DMS153 treated with DMSO at 0.1 percent for 48 hours (cell line): ENCODE results near the gene ELP6.
A peak's percentile ranks its signal among the peaks of the same experiment; 100 is the strongest.
"Not testable (repeated sequence)": the region's sequence is repeated elsewhere in the genome, so short reads cannot be mapped to it uniquely, and the experiment has no call there.

Experiments used
- DNase-seq: peaks from one replicate; lab custom pipeline; 2025; ENCODE audit not compliant: unreplicated experiment; lab: John Stamatoyannopoulos, UW

The ELP6 gene

DNA sequence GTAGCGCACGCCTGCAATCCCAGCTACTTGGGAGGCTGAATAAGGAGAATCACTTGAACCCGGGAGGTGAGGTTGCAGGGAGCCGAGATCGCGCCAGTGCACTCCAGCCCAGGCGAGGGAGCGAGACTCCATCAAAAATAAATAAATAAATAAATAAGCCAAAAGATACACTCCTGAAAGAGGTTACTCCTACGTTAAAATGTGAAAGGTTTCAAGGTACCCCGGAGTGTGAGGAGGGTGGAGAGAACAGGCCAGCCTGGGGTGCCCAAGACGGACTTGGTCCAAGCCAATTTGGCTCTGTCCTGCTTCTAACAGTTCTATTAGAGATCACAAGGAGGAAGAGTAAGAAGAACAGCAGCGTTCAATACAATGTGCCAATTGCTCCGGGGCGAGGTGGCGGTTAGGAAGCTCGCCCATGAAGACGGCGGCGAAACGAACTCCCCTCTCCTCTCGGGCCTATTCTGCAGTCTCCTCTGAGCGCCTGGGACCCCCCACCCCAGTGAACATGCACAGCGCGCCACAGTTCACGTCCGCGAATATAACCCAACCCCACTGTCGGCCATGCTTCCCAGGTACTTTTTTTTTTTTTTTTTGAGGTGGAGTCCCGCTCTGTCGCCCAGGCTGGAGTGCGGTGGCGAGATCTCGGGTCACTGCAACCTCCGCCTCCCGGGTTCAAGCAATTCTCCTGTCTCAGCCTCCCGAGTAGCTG, 942 bp downstream of the ELP6 start:
- no peak for DNase-seq

DNA sequence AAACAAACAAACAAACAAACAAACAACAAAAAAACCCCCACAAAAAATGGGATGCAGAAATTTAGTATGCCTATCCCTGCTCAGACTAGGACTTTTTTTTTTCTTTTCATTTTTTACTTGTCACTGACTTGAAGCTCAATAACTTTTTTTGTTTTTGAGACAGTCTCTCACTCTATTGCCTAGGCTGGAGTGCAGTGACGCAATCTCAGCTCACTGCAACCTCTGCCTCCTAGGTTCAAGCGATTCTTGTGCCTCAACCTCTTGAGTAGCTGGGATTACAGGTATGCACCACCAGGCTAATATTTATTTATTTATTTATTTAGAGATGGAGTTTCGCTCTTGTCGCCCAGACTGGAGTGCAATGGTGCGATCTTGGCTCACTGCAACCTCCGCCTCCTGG, 8.2 kb downstream of the ELP6 start:
- DNase-seq, result not testable (repeated sequence)

DNA sequence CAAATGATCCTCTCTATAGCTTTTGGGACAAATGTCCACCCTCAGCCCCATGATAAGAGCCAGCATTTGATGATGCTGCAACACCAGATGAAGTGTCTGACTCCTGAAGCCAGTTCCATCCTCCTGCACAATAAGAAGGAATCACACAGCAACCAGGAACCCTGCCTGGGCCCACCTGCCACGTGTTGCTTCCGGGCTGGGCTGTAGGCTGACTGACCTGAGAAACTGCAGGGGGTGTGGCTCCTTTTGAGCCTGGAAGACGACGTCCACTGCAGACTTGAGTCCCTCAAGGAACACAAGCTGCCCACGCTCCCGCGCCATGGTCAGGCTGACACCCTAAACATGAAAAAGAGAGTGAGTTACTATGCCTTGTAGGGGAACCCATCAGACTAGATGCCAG, 9.4 kb downstream of the ELP6 start:
- DNase-seq, result no peak

DNA sequence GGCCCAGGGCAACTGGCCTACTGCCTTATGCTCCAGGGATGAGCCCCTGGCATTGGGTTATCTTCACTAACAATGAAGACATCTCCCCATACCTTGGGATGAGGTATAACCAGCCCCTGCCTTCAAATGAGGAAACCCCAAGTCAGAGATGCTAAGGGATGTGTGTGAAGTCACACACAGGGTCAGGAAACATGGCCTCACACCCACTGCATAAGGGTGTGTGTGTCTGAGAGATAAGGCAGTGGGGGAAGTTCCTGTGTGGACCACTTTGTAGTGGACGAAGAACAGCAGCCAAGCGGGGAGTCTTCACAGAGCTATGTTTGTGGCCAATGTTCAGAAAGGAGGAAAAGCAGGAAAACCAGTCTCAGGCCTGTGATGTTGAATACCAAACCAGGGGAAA, 10.5 kb downstream of the ELP6 start:
- DNase-seq, result no peak

DNA sequence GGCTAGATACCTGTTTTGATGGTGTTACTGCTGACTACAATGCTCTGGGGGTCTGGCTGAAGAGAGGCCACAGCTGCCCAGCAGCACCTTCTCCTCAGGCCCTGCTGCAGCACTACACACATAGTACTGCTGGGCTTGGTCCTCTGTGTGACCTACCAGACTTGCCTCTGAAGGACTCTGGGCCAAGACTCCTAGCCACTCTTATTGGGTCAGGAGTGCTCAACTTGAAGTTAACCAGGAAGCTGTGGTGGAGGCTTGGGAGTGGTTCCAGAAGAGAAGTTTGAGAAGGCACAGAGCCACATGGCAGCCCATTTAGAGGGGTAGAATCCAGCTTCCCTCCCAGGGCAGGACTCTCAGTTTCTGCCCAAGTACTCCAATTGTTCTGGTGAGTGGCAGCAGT, 16.6 kb downstream of the ELP6 start:
- no peak for DNase-seq

DNA sequence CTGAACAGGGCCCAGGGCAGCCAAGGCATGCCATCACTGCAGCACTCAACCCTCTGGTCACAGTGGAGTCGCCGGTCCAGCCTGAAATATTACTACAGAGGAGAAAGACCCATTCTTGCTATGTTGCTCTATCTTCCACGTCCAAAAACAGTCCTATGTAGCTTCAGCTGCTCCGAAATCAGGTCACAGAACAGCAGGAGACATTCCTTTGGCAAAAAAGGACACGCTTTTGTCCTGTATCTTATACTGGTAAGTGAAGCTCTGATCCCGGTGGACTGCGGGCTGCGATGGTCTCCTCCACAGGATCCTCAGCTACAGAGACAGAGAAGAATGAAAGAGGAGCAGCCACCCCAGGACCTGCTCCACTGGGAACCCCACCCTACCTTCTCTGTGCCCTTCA, 17.6 kb downstream of the ELP6 start:
- no peak for DNase-seq

DNA sequence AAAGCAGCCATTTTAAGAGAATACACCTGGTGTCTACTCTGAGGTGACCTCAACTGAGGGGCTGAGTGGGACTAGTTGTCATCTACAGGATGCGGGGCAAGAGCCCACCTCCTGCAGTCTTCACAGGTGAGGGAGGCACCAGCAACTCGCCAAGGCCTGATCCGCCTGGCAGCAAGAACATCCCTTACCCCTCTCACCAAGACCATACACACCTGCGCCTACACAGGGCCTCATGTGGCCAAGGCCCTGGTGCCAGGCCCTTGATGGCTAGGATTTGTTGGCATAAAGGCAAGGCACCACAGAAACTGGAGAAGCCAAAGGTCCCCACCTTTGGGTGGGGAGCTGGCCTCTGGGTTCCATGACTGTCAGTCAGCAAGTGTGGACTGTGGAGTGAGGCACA, 18.4 kb downstream of the ELP6 start:
- no peak for DNase-seq

DNA sequence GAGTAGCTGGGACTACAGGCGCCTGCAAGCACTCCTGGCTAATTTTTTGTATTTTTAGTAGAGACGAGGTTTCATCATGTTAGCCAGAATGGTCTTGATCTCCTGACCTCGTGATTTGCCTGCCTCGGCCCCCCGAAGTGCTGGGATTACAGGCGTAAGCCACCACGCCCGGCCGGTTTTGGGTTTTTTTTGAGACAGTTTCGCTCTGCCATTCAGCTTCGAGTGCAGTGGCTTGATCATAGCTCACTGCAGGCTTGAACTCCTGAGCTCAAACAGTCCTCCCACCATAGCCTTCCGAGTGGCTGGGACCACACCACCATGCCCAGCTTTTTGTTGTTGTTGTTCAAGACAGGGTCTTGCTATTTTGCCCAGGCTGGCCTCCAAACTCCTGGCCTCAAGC, 21.7 kb downstream of the ELP6 start:
- no peak for DNase-seq

DNA sequence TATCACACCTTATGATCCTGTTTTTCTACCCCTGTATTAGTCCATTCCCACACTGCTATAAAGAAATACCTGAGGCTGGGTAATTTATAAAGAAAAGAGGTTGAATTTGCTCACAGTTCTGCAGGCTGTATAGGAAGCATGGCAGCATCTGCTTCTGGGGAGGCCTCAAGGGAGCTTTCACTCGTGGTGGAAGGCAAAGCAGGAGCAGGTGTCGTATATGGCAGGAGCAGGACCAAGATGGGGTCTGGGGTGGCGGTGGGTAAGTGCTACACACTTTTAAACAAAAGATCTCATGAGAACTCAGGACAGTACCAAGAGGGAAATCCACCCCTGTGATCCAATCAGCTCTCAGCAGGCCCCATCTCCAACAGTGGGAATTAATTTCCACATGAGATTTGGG, 22.3 kb downstream of the ELP6 start:
- DNase-seq, result no peak

DNA sequence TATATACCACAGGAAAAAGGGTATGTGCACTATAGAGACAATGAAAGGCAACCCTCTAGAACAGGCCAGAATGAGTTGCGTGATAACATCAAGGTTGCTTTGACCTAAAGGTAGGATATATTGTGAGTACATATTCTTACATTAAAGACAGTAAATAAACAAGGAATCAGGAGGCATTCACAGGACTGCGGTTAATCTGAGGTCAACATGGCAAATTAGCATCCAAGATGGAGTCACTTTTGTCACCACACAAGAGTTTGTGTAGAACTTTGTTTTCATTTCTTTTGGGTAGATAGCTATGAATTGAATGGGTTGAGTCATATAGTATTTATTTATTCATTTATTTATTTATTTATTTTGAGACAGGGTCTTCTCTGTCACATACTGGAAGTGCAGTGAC, 26.2 kb downstream of the ELP6 start:
- DNase-seq, result no peak

DNA sequence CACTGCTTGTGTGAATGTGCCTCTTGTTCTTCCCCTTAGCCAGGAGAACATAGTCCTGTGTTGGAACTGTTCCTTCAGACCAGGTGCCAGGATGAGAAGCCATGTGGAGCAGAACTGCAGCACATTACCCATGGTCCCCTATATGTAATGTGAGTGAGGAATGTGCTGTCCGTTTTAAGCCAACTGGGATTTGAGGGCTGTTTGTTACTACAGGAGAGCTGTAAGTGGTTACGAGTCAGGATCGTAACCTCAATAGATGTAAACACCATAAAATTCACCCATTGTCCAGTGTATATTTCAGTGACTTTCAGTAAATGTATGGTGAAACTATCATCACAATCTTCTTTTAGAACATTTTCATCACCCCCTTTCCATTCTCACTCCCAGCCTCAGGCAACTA, 27.7 kb downstream of the ELP6 start:
- no peak for DNase-seq

DNA sequence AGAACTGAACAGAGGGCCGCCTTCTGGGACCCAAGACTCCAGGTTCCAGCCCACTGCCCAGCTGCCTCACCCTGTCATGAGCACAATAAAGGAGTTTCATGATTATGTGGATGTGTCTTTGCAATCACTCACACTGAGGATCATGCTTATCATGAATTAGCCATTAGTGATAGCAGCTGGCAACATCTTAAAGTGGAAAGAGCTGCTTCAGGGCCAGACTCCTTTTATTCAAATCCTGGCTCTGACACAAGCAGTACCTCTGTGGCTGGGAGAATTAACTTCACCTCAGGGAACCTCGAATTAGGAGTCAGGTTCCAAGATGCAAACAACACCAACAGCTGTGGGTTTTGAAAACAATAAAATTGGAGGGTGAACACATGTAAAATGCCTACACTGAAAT, 31.1 kb downstream of the ELP6 start:
- DNase-seq, result no peak

DNA sequence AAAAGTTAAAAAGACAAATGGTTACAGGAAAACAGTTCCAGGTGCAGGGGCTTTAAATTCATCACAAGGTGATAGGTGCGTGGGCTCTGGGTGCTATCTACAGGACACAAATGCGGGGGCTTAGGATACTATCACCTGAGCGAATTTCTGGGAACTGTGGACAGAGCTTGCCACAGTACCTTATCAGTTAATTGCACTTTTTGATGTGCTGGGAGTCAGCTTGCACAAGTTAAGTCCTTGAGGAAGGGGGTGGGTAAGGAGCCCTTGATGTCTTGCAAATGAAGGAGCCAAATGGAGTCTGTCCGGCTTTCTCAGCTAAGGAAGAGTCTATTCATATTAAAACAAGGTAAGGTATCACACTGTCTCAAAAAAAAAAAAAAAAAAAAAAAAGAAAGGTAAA, 31.7 kb downstream of the ELP6 start:
- not testable (repeated sequence) for DNase-seq

DNA sequence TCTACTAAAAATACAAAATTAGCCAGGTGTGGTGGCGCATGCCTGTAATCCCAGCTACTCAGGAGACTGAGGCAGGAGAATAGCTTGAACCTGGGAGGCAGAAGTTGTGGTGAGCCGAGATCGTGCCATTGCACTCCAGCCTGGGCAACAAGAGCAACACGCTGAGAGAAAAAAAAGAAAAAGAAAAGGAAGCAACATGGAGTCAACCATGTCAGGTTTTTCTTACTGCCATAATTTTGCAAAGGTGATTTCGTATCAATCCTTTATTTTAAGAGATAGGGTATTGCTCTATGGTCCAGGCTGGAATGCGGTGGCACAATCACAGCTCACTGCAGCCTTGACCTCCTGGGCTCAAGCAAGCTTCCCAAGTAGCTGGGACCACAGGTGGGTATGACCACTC, 33.2 kb downstream of the ELP6 start:
- DNase-seq, result not testable (repeated sequence)

DNA sequence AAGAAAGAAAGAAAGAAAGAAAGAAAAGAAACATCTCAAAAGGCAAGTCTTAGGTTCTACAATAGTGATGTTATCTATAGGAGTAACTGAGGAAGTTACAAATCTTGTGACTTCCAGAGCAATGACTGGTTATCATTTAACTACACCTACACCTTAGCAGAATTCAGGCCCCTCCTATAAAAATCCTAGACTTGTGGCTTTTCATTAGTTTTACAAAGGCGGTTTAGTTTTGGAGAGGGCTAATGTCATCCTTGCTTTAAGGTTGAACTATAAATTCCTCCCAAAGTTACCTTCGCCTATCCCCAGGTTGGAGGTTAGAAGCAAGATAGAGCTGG, 33.7 kb downstream of the ELP6 start:
- DNase-seq, result no peak

DNA sequence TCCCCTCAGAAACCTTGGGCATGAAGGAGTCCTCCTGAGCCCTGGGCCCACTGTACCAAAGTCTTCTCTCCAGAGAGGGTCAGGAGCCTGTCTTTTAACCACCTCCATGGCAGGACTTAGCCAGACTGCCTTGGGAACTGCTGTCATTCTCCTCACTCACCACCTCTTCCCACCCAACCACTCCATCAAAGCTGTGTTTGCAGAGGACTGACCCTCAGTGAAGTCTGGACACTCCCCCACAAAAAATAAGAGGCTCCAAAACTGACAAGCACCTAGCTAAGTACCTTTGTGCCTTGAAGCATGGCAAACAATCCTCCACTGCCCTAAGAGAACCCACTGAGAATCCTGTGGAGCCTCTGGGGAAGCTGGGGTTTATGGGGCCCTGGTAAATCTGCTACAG, 35.5 kb downstream of the ELP6 start:
- DNase-seq, result no peak

DNA sequence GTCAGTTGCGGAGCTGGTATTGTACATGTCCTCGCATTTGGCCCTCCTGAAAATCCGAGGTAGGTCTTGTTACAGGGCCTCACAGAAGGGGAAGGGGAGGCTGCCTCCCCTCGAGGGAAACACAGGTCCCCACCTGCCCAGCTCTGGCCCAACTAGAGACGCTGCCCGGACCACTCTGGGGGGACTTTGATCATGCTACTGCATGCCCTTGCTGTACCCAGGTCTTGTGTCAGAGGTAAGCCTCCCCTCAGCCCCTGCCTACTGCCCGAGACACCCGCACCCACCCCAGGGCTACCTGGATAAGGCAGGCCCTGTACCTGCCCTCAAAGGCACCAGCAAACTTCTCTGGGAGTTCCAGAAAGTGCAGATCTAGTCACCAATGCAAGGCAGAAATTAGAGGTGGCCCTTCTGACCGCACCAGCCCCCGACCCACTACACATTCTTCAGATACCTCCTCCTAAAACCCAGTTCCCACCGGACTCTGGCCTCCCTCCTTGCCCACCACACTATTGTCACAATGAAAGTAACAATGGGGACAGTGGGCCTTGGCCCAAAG, 36.8 kb downstream of the ELP6 start:
- no peak for DNase-seq

DNA sequence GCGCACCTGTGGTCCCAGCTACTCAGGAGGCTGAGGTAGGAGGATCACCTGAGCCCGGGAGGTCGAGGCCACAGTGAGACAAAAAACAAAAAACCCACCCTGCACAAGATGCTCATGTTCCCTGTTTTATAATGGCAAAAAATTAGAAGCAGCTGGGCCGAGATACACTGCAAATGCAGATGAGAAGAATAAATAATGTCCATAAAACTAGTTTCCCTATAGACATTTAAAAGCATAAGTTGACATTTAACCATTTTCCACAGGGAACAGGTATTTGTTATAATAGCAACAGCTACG, 37.2 kb downstream of the ELP6 start:
- DNase-seq, result peak; percentile 1

DNA sequence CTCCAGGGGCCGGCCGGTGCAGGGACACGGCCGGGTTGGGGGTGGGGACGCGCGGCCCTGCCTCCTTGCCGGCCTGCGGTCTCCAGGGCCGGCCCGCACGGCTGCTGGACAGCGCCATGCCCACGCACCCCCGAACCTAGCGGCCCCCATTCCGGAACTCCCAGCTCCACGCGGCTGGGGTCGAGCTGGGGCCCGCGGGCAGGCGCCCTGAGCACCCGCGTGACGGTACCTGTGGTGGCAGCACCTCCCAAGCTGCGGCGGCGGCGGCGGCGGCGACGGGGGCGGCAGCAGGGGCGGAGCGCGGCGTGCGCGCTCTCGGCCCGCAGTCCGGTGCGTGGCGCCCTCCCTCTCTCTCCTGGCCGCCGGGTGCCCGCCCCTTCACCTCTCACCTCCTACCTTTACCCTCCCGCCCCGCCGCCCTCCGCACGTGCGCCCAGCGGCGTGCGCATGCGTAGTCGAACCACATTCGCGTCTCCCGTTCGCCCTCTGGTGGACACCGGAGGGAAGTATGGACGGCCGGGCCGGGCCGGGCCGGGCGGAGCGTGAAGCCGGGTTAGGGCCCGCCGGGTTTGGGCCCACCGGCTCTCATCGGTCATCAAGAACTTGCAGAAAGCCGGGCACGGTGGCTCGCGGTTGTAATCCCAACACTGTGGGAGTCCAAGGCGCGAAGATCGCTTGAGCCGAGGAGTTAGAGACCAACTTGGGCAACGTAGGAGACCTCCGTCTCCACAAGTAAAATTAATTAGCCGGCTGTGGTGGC, 37.8 kb downstream of the ELP6 start, which contains the start of gene SCAP:
Gene SCAP (minus strand): TSS at position 372 of the 760 bp plus-strand sequence. CDS start 32,948 bp downstream, outside the sequence.
- peak; percentile 3 for DNase-seq

DNA sequence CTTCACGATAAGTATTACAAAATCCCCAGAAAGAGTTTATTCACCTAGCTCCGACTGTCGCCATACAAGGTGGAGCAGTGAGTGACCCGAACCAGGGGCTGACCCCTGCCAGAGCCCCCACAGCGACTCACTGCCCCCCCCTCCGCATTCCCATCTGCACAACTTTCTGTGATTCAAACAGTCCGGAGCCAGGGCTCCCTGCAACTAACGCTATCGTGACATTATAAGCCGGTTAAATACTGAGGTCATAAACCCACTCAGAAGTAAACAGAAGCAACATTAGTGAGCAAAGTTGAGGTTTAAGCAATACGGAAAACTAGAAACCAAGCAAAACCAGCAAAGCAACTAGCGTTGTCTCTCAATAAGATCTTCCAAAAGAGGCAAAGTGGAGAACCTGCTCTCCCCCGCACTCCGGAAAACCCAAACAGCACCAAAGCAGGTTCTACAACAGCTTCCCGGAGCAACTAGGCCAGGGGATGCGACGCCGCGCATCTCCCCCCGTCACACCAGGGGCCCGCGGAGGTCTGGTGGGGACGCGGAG, 38.4 kb downstream of the ELP6 start:
- no peak for DNase-seq

DNA sequence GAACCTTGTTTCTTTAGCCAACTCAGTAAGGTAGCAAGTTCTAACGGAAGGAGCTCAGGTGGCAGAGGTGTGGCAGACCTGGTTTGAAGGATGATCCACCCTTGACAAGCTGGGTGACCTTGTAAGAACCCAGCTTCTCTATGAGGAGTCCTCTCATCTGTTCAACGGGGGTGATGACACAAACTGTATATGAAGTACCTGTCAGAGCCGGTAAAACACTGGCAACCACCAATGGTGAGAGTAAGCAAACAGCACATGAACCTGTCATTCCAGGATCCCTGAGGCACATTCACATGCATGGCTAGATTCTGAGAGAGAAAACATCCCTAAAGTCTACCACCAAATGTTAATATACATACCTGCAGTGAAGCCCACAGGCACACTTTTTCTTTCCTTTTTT, 40.1 kb downstream of the ELP6 start:
- no peak for DNase-seq

DNA sequence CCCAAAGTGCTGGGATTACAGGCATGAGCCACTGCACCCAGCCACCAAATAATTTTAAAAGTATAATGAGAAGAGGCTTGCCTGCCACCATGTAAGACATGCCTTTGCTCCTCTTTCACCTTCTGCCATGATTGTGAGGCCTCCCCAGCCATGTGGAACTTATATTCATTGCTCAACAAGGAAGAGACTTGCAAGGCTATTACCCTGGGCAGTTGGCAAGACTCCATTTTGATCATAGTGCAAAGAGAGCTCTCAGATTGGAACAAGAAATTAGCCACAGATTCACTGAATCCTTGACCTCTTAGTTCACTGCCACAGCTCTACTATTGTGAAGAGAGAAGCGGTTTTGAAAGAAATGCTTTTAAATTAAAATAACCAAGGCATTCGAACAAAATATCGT, 43.9 kb downstream of the ELP6 start:
- no peak for DNase-seq
